GM04504 (cell line): ENCODE results near the gene TGFB1.
A peak's percentile ranks its signal among the peaks of the same experiment; 100 is the strongest.

Experiments used
- DNase-seq: peaks from one replicate; pipeline ENCODE4 v3.0.0-alpha.2; 2012; ENCODE audit warnings: low read depth

Gene TGFB1

DNA sequence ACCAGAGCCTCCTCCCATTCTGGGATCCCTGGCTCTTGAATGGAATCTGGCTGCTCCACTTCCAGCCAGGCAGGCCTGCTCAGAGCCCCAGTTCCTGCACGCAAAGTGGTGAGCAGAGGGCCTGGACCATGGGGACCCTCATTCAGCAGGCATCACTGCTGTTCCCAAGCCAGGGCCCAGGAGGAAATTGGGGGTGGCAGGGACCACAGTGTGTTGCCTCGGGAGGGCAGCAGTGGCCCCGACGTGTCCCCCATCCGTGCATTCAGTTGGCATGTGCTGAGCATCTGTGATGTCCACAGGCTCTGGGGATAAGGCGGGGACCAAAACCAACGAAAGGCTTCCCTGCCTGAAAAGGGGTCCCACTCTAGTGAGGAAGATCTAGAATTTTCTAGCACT is 32.5 kb downstream of the TGFB1 start:
- no peak for DNase-seq

DNA sequence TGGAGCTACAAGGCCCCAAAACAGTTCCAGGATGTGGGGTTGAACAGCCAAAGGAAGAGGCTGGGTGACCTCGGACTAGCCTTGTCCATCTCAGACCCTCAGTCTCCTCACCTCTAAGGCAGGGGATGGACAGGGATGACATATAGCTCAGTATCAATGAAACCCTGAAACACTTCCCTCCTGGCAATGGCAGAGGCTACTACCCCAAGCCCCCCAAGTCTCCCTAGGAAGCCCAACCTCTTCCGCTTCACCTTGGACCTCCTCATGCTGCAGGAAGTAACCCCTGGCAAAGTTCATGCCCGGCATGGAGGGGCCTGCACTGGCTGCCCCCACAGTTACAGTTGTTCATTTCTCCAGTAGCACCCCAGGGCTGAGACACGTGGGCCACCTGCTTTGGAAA is 33.2 kb downstream of the TGFB1 start:
- DNase-seq, result no peak

DNA sequence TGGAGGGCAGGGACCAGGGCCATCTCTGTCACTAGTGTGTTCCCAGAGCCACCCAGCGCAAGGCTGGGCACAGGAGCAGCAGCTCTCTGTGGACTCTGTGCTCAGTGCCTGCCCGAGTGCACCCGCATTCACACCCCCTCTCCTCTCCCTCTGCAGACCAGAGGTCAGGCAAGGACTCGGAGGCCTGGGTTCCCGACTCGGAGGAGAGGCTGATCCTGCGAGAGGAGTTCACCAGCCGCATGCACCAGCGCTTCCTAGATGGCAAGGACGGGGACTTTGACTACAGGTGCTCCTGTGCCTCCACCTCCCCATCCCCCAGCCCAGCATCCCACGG is 33.6 kb downstream of the TGFB1 start:
- DNase-seq, result no peak

DNA sequence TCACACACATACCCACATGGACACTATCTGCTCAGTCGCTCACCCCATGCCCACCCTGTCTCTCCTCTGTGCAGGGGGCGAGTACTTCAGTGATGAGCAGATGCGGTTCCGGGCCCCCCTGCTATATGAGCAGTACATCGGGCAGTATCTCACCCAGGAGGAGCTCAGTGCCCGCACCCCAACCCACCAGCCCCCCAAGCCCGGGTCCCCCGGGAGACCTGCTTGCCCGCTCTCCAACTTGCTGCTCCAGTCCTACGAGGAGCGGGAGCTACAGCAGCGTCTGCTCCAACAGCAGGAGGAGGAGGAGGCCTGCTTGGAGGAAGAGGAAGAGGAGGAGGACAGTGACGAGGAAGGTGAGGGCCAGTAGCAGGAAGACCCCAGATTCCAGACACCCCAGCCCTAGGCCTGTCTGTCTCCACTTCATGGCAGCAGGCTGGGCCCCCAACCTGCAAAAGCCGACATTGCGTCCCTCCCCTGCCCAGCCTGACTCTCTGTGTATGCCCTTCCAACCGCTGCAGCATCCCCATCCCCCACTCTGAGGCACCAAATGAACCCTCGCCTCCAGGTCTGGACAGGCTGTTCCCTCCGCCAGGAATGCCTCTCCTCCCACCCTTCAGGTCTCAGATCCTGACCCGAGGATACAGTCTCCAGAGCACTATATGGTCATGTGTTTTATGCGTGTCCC is 34.1 kb downstream of the TGFB1 start:
- no peak for DNase-seq

DNA sequence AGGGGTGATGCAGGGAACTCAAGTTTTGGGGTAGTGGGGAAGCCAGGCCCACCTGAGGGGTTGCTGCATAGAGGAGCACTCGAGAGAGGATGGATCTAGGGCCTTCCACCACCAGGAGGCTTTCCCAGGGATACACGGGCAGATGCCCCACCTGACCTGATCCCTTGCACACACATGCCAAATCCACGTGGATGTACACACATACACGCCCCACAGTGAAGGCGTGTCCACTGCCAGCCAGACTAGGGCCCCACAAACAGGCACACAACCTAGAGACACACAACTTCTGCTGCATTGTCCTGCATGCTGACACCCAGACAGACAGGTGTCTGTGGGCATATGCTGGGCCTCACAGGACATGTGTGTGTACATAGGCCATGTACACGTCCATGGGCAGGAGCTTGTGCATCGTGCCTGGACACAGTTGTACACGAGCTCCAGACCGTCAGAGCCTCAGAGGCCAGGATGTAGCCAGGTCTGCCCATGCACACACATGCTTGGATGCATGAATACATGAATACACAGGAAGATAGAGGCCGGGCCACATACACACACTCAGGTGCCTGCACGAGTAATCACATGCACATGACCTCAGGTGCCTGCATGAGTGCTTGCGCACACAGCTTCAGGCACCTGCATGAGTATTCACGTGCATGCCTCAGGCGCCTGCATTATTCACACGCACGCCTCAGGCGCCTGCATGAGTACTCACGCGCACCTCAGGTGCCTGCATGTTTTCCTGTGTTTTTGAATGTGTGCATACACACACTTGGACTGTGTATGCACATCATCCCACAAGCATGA is 34.8 kb downstream of the TGFB1 start:
- no peak for DNase-seq

DNA sequence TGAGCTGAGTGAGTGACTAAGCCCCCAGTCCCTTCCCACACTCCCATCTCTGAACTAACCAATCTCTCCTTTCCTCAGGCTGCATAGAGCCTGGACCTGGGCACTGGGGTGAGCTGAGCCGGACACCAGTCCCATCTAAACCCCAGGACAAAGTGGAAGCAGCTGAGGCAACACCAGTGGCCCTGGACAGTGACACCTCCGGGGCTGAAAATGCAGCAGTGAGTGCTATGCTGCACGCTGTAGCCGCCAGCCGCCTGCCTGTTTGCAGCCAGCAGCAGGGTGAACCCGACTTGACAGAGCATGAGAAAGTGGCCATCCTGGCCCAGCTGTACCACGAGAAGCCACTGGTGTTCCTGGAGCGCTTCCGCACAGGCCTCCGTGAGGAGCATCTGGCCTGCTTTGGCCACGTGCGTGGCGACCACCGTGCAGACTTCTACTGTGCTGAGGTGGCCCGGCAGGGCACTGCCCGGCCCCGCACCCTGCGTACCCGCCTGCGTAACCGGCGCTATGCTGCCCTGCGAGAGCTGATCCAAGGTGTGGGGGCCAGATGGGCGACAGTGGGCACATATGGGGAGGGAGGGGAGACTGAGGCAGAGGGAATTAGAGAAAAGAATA is 37.3 kb downstream of the TGFB1 start:
- DNase-seq, result no peak

DNA sequence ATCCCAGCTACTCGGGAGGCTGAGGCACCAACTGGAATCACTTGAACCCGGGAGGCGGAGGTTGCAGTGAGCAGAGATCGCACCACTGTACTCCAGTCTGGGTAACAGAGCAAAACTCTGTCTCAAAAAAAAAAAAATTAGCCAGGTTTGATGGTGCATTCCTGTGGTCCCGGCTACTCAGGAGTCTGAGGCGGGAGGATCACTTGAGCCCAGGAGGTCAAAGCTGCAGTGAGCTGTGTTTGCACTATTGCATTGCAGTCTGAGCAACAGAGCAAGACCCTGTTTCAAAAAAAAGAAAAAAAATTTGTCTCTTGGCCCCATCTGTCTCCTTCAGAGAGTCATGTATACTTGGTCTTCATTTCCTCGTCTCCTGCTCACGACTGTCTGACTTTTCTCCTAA is 42.1 kb downstream of the TGFB1 start:
- DNase-seq, result no peak

DNA sequence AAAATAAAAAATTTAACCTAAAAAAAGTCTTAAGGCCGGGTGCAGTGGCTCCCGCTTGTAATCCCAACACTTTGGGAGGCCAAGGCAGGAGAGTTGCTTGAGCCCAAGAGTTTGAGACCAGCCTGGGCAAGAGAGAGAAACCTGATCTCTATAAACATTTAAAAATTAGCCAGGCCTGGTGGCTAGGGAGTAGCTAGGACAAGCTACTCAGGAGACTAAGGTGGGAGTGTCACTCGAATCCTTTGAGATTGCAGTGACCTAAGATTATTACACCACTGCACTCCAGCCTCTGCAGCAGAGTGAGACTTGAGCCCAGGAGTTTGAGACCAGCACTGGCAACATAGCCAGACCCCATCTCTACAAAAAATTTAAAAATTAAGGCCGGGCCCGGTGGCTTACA is 42.6 kb downstream of the TGFB1 start:
- DNase-seq, result no peak

DNA sequence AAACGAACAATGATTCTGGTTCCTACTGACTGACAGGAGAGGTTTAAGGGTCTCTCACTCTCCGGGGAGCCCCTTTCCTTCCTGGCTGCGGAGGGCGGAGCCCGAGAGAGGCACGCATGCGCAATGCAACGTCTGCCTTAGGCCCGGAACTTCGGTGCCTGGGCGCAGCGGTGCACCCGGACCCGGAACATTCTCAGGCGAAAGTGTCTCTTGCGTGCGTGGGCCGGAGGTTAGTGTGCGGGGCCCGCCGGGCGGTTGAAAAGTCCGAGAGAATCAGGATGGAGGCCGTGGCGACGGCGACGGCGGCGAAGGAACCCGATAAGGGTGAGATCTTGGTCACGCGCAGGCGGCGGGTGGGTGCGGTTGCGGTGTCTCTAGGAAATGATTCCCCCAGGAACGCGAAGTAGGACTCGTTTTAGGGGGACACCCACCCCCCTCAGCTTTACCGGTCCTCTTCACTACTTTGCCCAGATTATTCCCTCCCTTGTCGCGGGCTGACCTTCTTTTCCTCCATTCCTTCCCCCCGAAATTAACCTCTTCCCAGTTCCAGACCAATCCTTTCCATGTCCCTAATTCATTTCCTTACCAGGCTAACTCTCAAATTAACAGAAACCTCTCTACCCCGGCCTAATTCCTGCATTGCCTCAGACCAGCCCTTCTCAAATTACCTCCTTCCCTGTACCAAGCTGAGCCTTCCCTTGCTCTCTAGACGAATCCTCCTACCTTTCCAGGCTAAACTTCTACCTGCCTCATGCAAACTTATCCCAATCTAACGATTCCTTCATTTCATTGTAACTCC is 43.5 kb downstream of the TGFB1 start, which contains the start of gene CCDC97:
TSS of gene CCDC97 (plus strand) at position 140 of the 799 bp plus-strand sequence. CDS start at position 279, 139 bp downstream.
- DNase-seq, result peak; percentile 71

DNA sequence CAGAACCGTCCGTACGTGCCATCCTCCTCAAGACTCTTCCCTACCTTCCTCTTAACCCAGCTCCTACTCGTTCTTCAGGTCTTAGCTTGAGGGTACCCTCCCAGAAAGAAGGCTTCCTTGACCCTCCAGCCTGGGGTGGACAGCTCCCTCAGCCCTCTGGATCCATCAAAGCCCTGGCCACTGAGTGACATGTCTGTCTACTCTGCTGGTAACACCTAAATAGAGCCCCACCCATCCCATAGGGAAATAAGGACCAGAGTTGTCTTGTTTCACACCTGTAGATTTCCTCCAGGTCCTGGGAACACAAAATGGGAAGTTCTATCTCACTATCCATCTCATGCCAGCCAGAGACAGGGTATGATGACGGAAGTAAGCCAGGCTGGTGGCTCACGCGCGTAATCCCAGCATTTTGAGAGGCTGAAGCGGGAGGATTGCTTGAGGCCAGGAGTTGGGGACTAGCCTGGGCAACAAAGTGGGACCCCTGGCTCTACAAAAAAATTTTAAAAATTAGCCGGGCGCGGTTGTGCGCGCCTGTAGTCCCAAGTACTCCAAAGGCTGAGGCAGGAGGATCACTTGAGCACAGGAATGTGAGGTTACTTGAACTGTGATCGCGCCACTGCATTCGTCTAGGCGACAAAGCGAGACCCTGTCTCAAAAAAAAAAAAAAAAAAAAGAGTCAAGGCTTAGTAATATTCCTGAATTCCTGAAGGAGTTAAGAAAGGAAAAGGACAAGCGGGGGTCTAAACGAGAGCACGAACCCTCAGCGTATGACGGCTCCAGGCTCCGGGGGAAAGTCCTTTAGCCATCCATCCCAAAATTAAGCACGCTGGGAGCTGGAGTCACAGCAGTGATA is 44.3 kb downstream of the TGFB1 start:
- no peak for DNase-seq

DNA sequence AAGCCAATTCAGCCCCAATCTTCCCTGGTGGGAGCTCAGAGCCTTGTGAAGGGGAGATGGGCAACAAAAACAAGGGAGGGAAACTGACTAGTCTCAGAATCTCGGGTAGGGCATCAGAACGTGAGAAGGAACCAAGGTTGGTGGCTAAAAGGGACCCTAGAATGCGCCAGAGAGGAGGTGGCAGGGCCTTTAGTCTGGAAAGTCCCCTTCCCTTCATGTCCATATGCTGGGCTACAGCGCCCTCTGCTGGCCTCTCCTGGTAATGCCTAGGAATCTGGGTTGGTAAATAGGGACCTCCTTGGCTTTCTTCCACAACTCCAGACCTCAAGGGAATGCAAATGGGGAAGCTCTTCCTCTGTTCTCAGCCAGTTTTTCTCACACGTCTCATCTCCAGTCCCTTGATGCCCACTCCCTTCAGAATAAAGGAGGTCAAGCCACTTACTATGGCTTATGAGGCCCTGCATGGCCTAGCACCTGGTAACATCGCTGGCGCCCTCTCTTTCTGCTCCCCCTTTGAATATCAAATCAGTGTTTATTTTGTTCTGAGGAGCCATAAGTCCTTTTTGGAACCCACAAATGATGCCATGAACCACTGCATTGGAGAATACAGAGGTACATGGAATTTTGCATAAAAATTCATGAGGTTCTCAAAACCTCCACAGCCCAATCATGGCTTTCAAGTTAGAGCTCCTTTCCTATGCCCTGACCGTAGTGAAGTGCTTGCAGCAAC is 45.1 kb downstream of the TGFB1 start:
- DNase-seq, result peak; percentile 79

DNA sequence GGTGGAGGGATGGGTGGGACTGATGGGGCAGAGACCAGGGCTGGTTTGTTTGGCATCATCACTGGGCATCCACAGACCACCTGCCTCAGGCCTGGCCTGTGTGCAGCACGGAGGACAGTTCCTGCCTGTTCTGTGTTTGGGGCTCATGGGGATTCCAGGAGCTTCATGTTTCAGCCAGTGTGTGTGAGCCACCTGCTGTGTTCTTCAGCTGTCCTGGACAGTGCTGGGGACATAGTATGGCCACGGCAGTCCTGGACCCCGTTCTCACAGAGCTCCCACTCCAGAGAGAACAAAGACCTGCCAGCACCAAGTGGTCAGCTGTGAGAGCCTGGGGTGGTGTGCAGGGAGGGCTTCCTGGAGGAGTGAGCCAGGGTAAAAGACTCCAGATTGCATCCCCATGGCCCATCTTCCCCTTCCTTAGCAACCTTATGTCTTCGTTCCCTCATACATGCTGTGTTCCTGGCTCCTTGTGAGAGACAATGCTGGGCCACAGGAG is 45.7 kb downstream of the TGFB1 start:
- no peak for DNase-seq

DNA sequence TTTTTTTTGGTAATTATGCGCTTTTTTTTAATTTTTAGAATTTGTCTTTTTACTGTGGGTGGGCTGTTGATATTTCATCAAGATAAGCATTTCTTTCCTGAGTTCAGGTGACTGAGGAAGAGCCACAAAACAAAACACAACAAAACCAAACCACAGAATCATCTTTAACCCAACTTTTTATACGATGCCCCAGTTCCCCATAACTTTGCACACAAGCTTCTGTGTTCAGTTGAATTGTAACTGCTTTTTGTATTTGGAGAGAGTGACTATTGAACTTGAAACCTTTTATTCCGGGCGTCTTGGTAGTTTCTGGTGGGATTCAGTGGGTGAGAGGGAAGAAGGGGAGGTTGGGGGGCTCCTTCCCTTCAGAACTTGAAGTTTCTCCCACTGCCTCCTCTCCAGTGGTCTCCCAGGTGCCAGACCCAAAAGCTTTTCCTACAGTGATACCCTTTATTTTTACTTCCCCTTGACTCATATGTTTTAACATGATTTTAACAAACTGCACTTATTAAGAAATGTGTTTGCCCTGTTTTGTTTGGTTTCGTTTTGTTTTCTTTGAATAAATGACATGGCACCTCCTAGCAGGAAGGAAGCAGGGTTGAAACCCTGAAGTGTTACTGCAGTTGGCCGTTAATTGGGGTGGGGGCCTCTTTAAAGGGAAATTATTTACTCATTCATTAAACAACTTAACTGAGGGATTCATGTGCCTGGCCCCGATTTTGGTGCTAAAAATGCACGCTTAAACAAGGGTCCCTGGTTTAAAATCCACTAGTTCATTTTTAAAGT is 46.4 kb downstream of the TGFB1 start:
- DNase-seq, result no peak

DNA sequence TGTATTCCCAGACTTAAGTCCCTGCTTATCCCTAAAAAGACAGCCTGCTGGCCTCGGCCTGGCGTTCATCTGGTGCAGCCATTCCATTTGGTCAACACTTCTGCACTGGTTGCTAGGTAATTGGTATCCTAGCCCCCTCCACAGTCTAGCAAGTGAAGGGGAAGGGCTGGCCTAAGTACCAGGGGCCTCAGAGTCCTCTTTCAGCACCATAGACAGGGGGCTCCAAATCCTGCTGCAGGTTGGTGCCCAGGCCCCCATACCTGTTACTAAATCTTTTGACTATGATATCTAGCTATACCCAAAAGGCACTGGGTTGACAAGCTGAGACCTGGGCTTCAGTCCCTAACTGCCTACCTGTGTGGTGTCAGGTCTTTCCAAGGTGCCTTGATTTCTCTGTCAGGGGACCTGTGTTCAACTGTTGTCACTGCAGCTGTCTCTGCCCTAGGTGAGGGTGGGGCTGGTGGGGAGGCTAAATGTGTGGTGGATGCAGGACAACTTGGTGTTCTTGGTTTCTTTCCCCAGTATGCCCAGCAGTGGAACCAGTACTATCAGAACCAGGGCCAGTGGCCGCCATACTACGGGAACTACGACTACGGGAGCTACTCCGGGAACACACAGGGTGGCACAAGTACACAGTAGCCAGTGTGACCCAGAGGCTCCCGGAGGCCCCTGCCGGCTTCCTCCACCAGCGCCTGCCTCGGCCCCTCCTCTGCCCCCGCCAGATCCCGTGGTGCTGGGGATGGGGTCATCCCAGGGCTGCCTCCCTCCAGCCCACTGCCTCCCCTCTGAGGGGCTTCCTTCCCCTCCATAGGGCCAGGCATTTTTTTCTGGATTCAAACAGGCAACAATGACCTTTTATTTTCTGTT is 47.6 kb downstream of the TGFB1 start:
- no peak for DNase-seq

DNA sequence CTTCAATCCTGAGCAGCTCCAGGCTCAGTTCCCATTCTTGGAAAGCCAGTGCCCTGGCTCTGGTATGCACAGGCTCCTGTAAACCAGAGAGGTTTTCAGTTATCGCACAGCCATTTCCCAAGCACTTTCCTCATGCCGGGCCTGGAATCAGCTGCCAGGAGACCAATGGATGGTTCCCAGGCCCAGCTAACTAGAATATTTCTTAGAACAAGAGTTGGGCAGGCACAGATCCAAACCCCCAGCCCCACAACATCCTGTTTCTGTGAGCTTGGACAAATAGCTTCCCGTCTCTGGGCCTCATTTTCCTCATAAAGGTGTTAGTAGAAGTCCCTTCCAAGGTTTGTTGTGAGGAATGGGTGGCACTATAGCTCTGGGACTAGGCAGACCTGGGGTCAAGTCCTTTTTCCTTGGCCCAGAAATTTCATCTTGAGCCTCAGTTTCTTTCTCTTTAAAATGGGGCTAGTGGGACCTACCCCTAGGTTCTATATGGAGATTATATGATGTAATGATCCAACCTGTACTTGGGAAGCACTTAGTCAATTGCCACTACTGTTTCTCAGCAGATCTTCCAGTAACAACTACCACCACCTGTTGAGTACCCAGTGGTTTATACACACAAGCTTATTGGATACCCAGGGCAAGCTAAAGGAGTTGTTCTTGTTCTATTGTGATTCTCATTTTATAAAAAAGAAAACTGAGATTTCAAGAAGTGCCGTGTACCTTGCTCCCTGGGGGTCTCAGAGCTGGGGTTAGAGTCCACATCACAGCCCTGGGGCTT is 48.8 kb downstream of the TGFB1 start:
- no peak for DNase-seq

DNA sequence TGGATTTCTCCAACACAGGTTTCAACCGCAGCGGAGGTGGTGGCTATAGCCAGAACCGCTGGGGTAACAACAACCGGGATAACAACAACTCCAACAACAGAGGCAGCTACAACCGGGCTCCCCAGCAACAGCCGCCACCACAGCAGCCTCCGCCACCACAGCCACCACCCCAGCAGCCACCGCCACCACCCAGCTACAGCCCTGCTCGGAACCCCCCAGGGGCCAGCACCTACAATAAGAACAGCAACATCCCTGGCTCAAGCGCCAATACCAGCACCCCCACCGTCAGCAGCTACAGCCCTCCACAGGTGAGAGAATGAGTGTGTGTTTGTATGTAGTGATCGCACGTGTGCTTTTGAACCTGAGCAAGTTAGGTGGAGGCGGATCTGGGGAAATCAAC is 49.8 kb downstream of the TGFB1 start:
- no peak for DNase-seq

DNA sequence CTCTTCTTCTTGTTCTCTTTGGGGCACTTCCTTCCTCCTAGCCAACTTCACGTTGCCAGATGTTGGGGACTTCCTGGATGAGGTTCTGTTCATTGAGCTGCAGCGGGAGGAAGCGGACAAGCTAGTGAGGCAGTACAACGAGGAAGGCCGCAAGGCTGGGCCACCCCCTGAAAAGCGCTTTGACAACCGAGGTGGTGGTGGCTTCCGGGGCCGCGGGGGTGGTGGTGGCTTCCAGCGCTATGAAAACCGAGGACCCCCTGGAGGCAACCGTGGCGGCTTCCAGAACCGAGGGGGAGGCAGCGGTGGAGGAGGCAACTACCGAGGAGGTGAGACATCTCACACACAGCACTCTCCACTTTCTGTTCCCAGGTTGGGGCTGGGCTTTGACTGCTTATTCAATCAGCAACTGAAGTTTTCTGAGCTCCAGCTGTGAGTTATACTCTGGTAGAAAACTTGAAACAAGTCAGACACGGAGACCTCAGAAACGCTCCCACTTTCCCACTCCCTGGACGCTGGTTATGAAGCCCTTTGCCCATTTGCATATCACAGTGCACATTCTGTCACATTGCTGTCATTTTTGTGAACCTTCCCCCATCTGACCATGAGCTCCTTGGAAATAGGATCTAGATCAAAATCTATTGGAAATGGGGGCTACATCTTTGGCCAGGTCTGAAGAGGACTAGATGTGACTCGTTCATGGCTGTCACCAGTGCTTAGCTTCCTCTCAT is 50.9 kb downstream of the TGFB1 start:
- DNase-seq, result no peak
